Measurements from ENCODE around the gene RHOBTB1.

- TF ChIP-seq TCF12 (IDR thresholded peaks at IDR 0.05; ENCODE audit: low read depth) (no peak), TAF1 (IDR thresholded peaks at IDR 0.05; ENCODE audit: low read depth) (no peak), FOXM1 (IDR thresholded peaks at IDR 0.05; ENCODE audit: borderline replicate concordance, low read depth) (no peak), RAD21 (IDR thresholded peaks at IDR 0.05; ENCODE audit: low read depth) (no peak), YY1 (IDR thresholded peaks at IDR 0.05; ENCODE audit: low read depth) (no peak), CEBPB (IDR thresholded peaks at IDR 0.05) (no peak), NFIC (IDR thresholded peaks at IDR 0.05) (no peak), ZBTB7A (IDR thresholded peaks at IDR 0.05; ENCODE audit: low read depth) (no peak), CREB1 (IDR thresholded peaks at IDR 0.05; ENCODE audit: low read depth) (no peak), TEAD4 (IDR thresholded peaks at IDR 0.05) (no peak)
- TF ChIP-seq, protein P1, sequence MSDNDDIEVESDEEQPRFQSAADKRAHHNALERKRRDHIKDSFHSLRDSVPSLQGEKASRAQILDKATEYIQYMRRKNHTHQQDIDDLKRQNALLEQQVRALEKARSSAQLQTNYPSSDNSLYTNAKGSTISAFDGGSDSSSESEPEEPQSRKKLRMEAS (IDR thresholded peaks at IDR 0.05) = no peak
Measured at GRCh38 chr10:60896033-60896432, 48.0 kb downstream of the RHOBTB1 start.

Data from Ishikawa (cell line).